Heart left ventricle (tissue), 16 donors: ENCODE results near the gene TMEM218. TPM values are rescaled to one million over a fixed set of nuclear protein-coding genes. Genes with fewer than 3 reads are reported as not detected.

Experiments
- ATAC-seq, 4 donors: fragments of 200-7000 bp; cut with Tn5 transposase; one replicate each; pipeline ENCODE4 v1.9.1; 2020 to 2022; ENCODE audit warnings: moderate library complexity in 4 of 4, mild to moderate bottlenecking in 3 of 4, moderate number of reproducible peaks in 1 of 4
- DNase-seq, 5 donors: peaks; one replicate each; pipeline ENCODE4 v3.0.0-alpha.2; 2020
- H3K27ac ChIP-seq, 12 donors: fragments of 200-600 bp; sonication (generic) in 4 of 12; one replicate each; pipeline versions ENCODE4 v1.5.0 to v1.8.0; 2016 to 2022; ENCODE audit warnings: mild to moderate bottlenecking in 2 of 12
- H3K27me3 ChIP-seq, 9 donors: fragments of 200-600 bp; sonication (generic) in 2 of 9; one replicate each; pipeline versions ENCODE4 v1.5.1 to v1.8.0; 2016 to 2022; ENCODE audit warnings: mild to moderate bottlenecking in 3 of 9
- H3K36me3 ChIP-seq, 9 donors: fragments of 200-600 bp; sonication (generic) in 2 of 9; one replicate each; pipeline versions ENCODE4 v1.5.0 to v1.8.0; 2018 to 2022; ENCODE audit warnings: mild to moderate bottlenecking in 2 of 9
- H3K4me1 ChIP-seq, 12 donors: fragments of 200-600 bp; sonication (generic) in 4 of 12; one replicate each; pipeline versions ENCODE4 v1.5.0 to v1.8.0; 2016 to 2022; ENCODE audit warnings: mild to moderate bottlenecking in 3 of 12
- H3K4me3 ChIP-seq, 12 donors: fragments of 200-600 bp; sonication (generic) in 4 of 12; one replicate each; pipeline versions ENCODE4 v1.5.0 to v1.8.0; 2017 to 2022; ENCODE audit warnings: mild to moderate bottlenecking in 9 of 12, moderate library complexity in 4 of 12
- H3K9me3 ChIP-seq, 12 donors: fragments of 200-600 bp; sonication (generic) in 4 of 12; one replicate each; pipeline versions ENCODE4 v1.5.0 to v1.8.0; 2016 to 2022; ENCODE audit warnings: mild to moderate bottlenecking in 1 of 12
- CTCF ChIP-seq, 12 donors: fragments of 200-600 bp; sonication (generic) in 4 of 12; IDR thresholded peaks; one replicate each; pipeline versions ENCODE4 v1.5.0 to v1.8.0; 2018 to 2022; ENCODE audit warnings: antibody characterized with exemption in 12 of 12, mild to moderate bottlenecking in 5 of 12
- POLR2A ChIP-seq, 2 donors: fragments of 450-650 bp; IDR thresholded peaks; one replicate each; pipeline ENCODE4 v1.6.1; 2017; ENCODE audit warnings: antibody characterized with exemption in 2 of 2, mild to moderate bottlenecking in 2 of 2, moderate library complexity in 2 of 2
- WGBS, 4 donors: extraction: QIAGEN DNeasy Blood & Tissue Kit in 2 of 4; methylation state at CpG; one replicate each; pipeline versions ENCODE4 v1.1.5 to v1.1.7; 2013 to 2018; 5-methylcytosine and 5-hydroxymethylcytosine counted together
- intact Hi-C, 10 donors: fragments of 100-400 bp; cut with DNase I; formaldehyde crosslinking; loops; one replicate each; pipeline versions ENCODE4 v1.11.1 to v1.14.2; 2022
- polyA plus RNA-seq, 2 donors: library from polyadenylated mRNA; stranded (reverse); fragments of 200-250 nt; gene quantifications; one replicate each; pipeline ENCODE4 v1.2.3, GENCODE V29; 2013
- total RNA-seq, 9 donors: library from RNA; depleted of rRNA in 2 of 9; stranded (reverse); fragments of >200 nt in 2 of 9; fragmentation: NEBNext Ultra II Directional in 3 of 9; extraction: Animal tissue kit (Norgen Biotek cat#: 25700) in 3 of 9; gene quantifications; one replicate each; pipeline versions ENCODE4 v1.1.0 to v1.2.4, GENCODE V29; 2016 to 2023
- donor health status: ischemic (EF 13 %, LVEDD 7.1; RV severe dilation, severe dysfunction).
- donor health status: healthy with polysubstance abuse.
- donor health status: DM: no; HTN: yes; CAD: no.
- donor health status: DM: no; HTN: no; CAD: no.
- donor health status: ischemic (EF 25% LVEDD 6.9; RV normal size, moderate dysfunction).
- donor health status: ischemic (EF 25% LVEDD 5.7; RV mildly dilated, moderate dysfunction).
- donor health status: healthy.
- donor health status: DM: yes; HTN: yes; CAD: no.
- donor health status: ischemic (EF 35%, LVEDD 5.7; RV mildly dilated, moderate dysfunction).
- donor health status: nonischemic (EF 11% LVEDD 7.7; RV severe dilation, severe dysfunction).
- donor health status: DM: yes; HTN: yes; CAD: no.
- donor health status: PGD.
- donor health status: ischemic (EF 29% LVEDD 5.4; RV normal size, mild dysfunction).
- donor health status: nonischemic (EF 23%, LVEDD 6.1; RV moderate dilation, normal function).

The TMEM218 gene
- total and polyA plus RNA-seq, 11 donors = 4.7 to 21.8 (median 6.8) TPM

GRCh38 chr11:125079151-125079877 lies 32.1 kb downstream of the TMEM218 start:
- no peaks in the 10 kb centered on the region for H3K36me3 ChIP-seq
- TF ChIP-seq POLR2A (IDR thresholded peaks at IDR 0.05) (no peak), CTCF (IDR thresholded peaks at IDR 0.05) (no peak)
- peaks cover 0 to 9% (median 0%) of the 10 kb centered on the region in 9 donors for H3K27me3 ChIP-seq
- no peak overlapping the region for H3K4me3 ChIP-seq
- intact Hi-C loops = no loop called here
- no peaks in the 10 kb centered on the region for H3K9me3 ChIP-seq
- H3K4me1 ChIP-seq = no peaks in the 10 kb centered on the region
- no peak for DNase-seq
- ATAC-seq = no peak
- WGBS, 4 donors = 79 to 83% (median 81%) methylated on average over 18 of the region's 18 CpGs
- H3K27ac ChIP-seq = no peak overlapping the region

- no peak for ATAC-seq
- H3K27me3 ChIP-seq = peaks cover 0 to 11% (median 0%) of the 10 kb centered on the region in 9 donors
- no peaks in the 10 kb centered on the region for H3K4me1 ChIP-seq
- no peak for DNase-seq
- no peak overlapping the region for H3K4me3 ChIP-seq
- no peaks in the 10 kb centered on the region for H3K36me3 ChIP-seq
- TF ChIP-seq CTCF (IDR thresholded peaks at IDR 0.05) (no peak), POLR2A (IDR thresholded peaks at IDR 0.05) (no peak)
- intact Hi-C loops = no loop called here
- 91 to 94% (median 92%) methylated on average over 14 of the region's 14 CpGs for WGBS, 4 donors
- no peak overlapping the region for H3K27ac ChIP-seq
- no peaks in the 10 kb centered on the region for H3K9me3 ChIP-seq
Observed at GRCh38 chr11:125078516-125079140, 32.8 kb downstream of the TMEM218 start.

GRCh38 chr11:125078016-125078415 lies 33.4 kb downstream of the TMEM218 start:
- Histone ChIP-seq H3K27me3 (peaks cover 0 to 9% (median 0%) of the 10 kb centered on the region in 9 donors), H3K4me1 (peaks cover 0 to 6% (median 0%) of the 10 kb centered on the region in 12 donors), H3K36me3 (no peaks in the 10 kb centered on the region), H3K27ac (no peak overlapping the region), H3K9me3 (no peaks in the 10 kb centered on the region), H3K4me3 (no peak overlapping the region)
- TF ChIP-seq CTCF (IDR thresholded peaks at IDR 0.05) = no peak
- TF ChIP-seq POLR2A (IDR thresholded peaks at IDR 0.05) = no peak
- no peak for DNase-seq
- WGBS, 4 donors = 90 to 96% (median 95%) methylated on average over 11 of the region's 11 CpGs
- ATAC-seq = no peak
- intact Hi-C loops = no loop called here

- Histone ChIP-seq H3K36me3 (no peaks in the 10 kb centered on the region), H3K4me1 (peaks cover 0 to 20% (median 0%) of the 10 kb centered on the region in 12 donors), H3K27me3 (peaks cover 0 to 9% (median 0%) of the 10 kb centered on the region in 9 donors), H3K27ac (no peak overlapping the region), H3K4me3 (no peak overlapping the region), H3K9me3 (no peaks in the 10 kb centered on the region)
- TF ChIP-seq CTCF (IDR thresholded peaks at IDR 0.05) (no peak), POLR2A (IDR thresholded peaks at IDR 0.05) (no peak)
- DNase-seq = no peak
- ATAC-seq = no peak
- intact Hi-C loops = no loop called here
- WGBS, 4 donors = 62 to 70% (median 66%) methylated on average over 14 of the region's 14 CpGs
Observed at GRCh38 chr11:125076378-125076945, 35.0 kb downstream of the TMEM218 start.
